WTC11 (cell line): ENCODE data around the gene TUBA3C.

ENCODE experiments used
- CBFB ChIP-seq: sonication (generic); formaldehyde crosslinking; IDR thresholded peaks from 2 replicates; pipeline ENCODE4 v1.8.1; 2022; ENCODE audit warnings: mild to moderate bottlenecking, low read depth, missing genetic modification reagents
- FOXP1 ChIP-seq: sonication (generic); formaldehyde crosslinking; IDR thresholded peaks from 2 replicates; pipeline ENCODE4 v1.8.0; 2022; ENCODE audit warnings: missing genetic modification reagents, mild to moderate bottlenecking, moderate library complexity, borderline replicate concordance
- GABPB1 ChIP-seq: sonication (generic); formaldehyde crosslinking; IDR thresholded peaks from 2 replicates; pipeline ENCODE4 v1.8.1; 2023; ENCODE audit warnings: mild to moderate bottlenecking, missing genetic modification reagents
- MAX ChIP-seq: sonication (generic); formaldehyde crosslinking; IDR thresholded peaks from 2 replicates; pipeline ENCODE4 v1.8.0; 2022; ENCODE audit warnings: mild to moderate bottlenecking, missing genetic modification reagents
- NFE2L1 ChIP-seq: sonication (generic); formaldehyde crosslinking; IDR thresholded peaks from 2 replicates; pipeline ENCODE4 v1.8.1; 2023; ENCODE audit warnings: missing genetic modification reagents
- NR1H2 ChIP-seq: sonication (generic); formaldehyde crosslinking; IDR thresholded peaks from 2 replicates; pipeline ENCODE4 v1.9.0; 2021; ENCODE audit warnings: mild to moderate bottlenecking, moderate library complexity, missing genetic modification reagents
- NR3C1 ChIP-seq: sonication (generic); formaldehyde crosslinking; conservative IDR thresholded peaks from 2 replicates; pipeline ENCODE4 v1.8.1; 2023; ENCODE audit warnings: low read depth, mild to moderate bottlenecking, missing genetic modification reagents
- TEAD4 ChIP-seq: sonication (generic); formaldehyde crosslinking; IDR thresholded peaks from 2 replicates; pipeline ENCODE4 v1.8.0; 2022; ENCODE audit warnings: mild to moderate bottlenecking, missing genetic modification reagents
- USF2 ChIP-seq: sonication (generic); formaldehyde crosslinking; IDR thresholded peaks from 2 replicates; pipeline ENCODE4 v1.8.1; 2023; ENCODE audit warnings: mild to moderate bottlenecking, missing genetic modification reagents, moderate library complexity
- TF ChIP-seq, protein P1 (sequence below): fragments of 200-600 bp; IDR thresholded peaks from 2 replicates; pipeline ENCODE4 v1.8.0; 2022; ENCODE audit warnings: antibody characterized with exemption
- TF ChIP-seq, protein P2 (sequence below): fragments of 250-450 bp; sonication (Bioruptor Pico); IDR thresholded peaks from 2 replicates; pipeline ENCODE4 v1.9.0; 2021; ENCODE audit warnings: mild to moderate bottlenecking
- TF ChIP-seq, protein P3 (sequence below): sonication (generic); formaldehyde crosslinking; IDR thresholded peaks from 2 replicates; pipeline ENCODE4 v1.8.1; 2022; ENCODE audit warnings: low read depth, missing genetic modification reagents, borderline replicate concordance
- TF ChIP-seq, protein P4 (sequence below): sonication (generic); formaldehyde crosslinking; IDR thresholded peaks from 2 replicates; pipeline ENCODE4 v1.8.1; 2023; ENCODE audit warnings: mild to moderate bottlenecking, missing genetic modification reagents, moderate library complexity

DNA sequence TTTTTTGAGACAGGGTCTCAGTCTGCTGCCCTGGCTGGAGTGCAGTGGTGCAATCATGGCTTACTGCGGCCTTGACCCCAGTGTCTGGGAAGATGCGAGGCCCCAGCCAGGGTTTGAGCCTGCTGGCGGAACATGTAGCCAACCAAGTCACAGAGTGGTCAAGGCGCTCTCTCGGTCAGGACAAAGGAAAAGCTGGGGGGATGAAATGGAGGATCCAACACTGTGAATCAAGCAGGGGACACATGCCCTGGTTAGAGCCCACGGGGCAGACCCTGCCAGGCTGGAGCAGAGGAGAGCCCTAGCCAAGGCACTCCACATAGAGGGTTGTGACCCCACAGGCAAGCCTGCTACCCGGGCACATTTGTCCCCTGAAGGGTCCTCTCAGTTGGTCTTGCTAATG is 10.1 kb downstream of the TUBA3C start:
- TF ChIP-seq USF2 (CRISPR knock-in tag) (no peak), NR1H2 (CRISPR knock-in tag) (no peak), MAX (no peak), FOXP1 (no peak), NR3C1 (CRISPR knock-in tag) (no peak), NFE2L1 (CRISPR knock-in tag) (no peak), CBFB (CRISPR knock-in tag) (no peak), GABPB1 (CRISPR knock-in tag) (no peak), TEAD4 (CRISPR knock-in tag) (no peak)
- TF ChIP-seq, protein P1, sequence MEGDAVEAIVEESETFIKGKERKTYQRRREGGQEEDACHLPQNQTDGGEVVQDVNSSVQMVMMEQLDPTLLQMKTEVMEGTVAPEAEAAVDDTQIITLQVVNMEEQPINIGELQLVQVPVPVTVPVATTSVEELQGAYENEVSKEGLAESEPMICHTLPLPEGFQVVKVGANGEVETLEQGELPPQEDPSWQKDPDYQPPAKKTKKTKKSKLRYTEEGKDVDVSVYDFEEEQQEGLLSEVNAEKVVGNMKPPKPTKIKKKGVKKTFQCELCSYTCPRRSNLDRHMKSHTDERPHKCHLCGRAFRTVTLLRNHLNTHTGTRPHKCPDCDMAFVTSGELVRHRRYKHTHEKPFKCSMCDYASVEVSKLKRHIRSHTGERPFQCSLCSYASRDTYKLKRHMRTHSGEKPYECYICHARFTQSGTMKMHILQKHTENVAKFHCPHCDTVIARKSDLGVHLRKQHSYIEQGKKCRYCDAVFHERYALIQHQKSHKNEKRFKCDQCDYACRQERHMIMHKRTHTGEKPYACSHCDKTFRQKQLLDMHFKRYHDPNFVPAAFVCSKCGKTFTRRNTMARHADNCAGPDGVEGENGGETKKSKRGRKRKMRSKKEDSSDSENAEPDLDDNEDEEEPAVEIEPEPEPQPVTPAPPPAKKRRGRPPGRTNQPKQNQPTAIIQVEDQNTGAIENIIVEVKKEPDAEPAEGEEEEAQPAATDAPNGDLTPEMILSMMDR: no peak
- TF ChIP-seq, protein P2, sequence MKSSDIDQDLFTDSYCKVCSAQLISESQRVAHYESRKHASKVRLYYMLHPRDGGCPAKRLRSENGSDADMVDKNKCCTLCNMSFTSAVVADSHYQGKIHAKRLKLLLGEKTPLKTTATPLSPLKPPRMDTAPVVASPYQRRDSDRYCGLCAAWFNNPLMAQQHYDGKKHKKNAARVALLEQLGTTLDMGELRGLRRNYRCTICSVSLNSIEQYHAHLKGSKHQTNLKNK (CRISPR knock-in tag): no peak
- TF ChIP-seq, protein P3, sequence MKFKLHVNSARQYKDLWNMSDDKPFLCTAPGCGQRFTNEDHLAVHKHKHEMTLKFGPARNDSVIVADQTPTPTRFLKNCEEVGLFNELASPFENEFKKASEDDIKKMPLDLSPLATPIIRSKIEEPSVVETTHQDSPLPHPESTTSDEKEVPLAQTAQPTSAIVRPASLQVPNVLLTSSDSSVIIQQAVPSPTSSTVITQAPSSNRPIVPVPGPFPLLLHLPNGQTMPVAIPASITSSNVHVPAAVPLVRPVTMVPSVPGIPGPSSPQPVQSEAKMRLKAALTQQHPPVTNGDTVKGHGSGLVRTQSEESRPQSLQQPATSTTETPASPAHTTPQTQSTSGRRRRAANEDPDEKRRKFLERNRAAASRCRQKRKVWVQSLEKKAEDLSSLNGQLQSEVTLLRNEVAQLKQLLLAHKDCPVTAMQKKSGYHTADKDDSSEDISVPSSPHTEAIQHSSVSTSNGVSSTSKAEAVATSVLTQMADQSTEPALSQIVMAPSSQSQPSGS (CRISPR knock-in tag): no peak
- TF ChIP-seq, protein P4, sequence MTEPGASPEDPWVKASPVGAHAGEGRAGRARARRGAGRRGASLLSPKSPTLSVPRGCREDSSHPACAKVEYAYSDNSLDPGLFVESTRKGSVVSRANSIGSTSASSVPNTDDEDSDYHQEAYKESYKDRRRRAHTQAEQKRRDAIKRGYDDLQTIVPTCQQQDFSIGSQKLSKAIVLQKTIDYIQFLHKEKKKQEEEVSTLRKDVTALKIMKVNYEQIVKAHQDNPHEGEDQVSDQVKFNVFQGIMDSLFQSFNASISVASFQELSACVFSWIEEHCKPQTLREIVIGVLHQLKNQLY (CRISPR knock-in tag): no peak
